ENCODE measurements around the gene BABAM2.

The BABAM2 gene

DNA sequence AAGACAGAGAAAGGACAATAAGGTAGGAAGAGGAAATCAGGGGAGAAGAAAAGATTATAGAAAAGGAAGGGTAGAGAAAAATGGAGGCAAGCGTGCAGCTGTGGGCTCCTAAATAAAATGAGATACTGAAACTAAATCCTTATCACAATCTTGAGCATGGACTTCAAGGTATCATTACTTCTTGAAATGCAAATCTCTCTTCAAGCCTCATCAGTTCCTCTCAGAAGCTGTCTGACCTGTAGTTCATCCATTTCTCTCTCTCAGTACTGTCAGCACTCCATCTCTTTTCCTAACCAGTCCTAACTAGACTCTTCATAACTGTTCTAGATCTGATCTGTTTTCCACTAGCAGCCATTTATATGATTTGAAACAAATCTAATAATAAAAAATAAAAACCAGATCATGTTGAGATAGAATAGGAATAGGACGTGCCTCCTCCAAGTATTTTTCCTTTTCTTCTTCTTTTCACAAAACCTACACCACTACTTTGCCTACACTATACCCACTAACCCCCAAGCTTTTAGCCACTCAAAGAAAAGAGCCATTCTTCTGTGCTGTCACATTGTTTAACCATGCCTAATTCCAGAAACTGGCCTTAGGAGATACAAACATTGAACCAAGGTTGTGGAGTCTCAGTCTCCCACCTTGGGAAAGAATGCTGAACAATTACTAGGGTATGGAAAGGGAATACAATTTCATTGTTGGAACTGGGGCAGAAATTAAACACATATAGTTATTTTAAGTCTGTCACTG is 21.1 kb downstream of the BABAM2 start:
- DNase-seq (ENCODE audit: low spot score): no peak

DNA sequence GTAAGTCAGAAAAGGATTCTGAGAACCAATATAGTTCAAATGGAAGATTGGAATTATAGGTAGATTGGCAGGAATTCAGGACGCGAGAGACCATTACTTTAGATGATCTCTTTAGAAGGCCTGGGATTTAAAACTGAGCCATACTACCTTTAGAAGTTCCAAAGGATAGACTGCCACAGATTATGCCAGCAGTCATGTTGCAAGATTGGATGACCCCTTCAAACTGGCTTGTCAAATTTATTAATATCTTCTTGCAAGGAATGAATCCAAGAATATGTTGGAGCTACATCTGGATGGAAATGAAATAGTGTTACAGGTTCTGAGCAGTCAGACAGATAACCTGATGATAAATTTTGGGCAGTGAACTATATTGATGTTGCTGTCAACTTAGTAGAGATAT is 22.0 kb downstream of the BABAM2 start:
- no peak for DNase-seq (ENCODE audit: low spot score)

DNA sequence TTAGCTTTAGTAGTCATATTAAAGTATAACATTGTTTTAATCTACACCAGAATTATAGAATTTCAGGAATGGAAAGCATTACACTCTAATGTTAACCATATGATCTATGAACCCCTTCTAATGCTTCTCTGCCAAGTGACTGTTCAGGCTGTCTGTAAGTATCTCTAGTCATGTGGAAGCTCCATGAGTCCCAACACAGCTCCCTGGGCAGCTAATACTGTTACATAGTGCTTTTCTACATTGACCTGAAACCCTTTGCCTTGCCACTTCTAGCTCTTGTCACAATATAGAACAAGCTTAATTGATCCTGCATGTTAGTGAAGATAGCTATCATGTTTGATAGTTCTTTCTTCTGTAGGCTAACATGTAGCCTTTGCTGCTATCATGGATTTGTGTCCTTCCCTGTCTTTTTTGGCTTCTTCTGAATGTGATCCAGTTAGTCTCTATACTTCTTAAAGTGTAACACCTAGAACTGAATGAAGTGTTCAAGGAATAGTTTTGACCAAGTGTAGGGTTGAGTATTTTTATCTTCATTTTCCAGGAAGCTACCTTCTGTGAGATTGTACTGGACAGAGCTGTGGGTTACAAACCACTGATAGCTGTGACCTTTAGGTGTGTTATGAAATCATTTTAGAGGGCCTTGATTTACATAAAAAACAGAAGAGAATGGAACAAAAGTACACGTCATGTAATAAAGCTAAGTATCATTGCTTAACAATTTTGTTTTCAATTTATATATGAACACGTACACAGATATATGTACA is 23.7 kb downstream of the BABAM2 start:
- no peak for DNase-seq (ENCODE audit: low spot score)

DNA sequence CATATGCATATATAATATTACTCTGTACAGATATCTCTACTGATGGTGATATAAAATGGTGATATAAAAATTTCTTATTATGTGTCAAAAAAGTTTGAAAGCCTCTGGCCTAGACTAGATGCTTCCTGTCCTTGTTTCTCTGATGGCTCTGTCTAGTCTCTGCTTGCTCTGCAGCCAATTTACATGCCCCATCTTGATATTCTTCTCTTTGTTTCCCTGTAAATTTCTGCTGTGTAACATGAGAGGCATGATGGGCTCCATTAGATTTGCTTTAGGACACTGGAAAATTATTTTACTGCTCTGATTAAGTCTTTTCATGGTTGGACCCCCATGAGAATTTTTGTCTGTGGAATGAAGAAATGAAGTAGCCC is 24.3 kb downstream of the BABAM2 start:
- DNase-seq (ENCODE audit: low spot score): no peak

DNA sequence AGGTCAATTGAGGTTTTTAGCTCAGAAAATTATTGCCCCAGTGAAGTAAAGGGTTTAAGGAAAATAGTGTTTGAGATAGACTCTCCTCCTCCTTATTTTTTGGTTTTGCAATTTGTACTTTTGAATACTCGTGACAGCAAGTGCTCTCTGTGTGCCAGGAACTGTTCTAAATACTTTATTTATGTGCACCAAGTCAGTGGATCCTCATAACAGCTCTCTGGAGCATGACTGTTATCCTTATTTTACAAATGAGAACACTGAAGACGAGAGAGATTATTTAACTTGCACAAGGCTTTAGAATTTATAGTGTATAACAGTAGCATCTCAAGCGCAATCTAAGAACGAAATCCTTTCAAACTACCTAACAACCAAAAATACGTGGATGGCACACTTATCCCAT is 24.7 kb downstream of the BABAM2 start:
- no peak for DNase-seq (ENCODE audit: low spot score)

DNA sequence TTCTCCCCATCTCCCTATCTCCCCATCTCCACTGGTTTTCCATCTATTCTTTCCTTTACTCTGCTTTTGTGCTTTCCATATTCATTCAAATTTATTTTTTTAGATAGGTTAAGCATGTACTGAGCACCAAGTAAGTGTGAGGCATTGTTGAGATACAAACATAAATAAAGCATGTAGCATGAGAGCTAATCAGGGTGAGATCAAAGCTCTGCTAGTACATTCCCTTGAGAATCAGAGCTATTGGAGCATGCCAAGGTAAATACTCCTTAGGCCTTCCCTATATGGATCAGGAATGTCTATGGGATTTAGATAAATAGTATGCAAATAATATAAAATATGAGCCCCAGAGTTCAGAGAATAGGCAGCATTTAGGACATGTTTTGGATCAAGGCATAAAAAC is 25.3 kb downstream of the BABAM2 start:
- no peak for DNase-seq (ENCODE audit: low spot score)

DNA sequence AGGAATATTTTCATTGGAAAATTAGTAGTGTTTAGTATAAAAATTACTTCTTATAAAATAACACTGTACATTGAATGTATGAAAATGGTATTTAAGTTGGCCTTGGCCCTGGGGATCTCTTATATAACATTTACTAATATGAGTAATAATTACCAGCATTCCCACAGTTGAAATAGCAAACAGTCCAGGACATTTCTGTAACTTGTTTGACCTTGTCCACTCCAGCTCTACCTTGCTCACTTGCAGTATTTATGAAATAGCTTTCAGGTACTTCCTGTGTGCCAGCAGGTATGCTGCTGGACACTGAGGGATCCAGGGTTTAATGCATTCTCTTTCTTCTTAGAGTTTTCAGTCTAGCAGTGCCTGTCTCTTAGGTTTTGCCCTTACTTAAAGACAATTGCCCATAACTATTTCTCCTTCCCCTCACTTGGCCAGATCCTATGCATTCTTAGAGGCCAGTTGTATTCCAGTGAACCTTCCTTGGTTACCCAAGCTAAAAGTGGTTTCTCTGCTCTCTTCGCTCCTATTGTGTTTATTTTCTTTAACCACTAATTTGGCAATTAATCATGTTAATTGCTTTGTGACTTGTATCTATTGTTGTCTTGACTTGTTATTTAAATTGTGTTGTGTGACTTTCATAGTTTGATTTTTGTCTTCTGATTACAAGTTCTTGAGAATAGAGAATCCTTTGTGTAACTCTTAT is 25.9 kb downstream of the BABAM2 start:
- DNase-seq (ENCODE audit: low spot score): no peak

DNA sequence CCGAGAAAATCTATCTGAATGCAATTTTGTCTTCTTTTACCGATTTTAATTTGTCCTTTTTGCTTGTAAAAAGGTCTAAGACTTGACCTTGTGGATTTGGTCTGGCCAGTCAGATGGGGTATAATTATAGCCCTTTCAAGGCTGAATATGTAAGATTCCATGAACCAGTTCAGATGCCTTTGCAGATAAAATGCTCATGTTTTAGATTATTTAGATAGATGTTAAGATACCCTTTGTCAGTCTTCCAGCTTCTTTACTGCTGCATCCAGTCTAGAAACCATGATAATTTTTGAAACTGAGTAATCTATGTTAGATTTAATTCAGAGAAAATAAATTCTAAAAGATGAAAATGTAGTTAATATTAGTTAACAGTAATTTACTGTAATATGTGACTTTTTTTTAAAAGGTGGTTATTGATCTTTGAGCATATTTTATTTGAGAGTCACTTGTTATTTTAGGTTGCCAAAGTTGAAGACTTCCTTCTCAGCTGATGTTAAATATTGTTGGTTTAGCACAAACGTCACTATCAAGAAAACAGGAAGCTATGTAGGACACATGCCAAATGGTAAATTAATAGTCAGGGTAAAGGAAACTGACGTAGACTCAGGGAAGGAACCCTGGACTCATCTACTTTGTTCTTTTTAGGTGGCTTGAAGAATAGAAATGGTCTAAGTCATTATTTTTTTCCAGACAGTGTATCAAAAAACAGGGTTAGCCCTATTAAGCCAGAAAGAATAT is 29.8 kb downstream of the BABAM2 start:
- DNase-seq (ENCODE audit: low spot score): peak; percentile 12

DNA sequence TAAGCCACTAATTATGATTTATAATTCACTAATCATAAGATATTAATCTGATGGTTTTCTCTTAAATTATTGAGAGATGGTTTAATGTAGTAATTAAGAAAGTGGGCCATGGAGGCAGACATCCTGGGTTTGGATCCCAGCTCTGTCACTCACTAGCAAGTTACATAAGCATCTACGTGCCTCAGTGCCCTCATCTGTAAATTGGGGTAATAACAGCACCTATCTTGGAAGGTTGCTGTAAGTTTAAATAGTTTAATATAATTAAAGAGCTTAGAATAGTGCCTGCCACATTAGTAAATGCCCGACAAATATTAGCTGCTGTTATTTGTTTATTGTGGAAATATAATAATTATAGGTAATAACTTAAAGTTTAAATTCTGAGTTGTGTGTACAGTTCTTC is 30.9 kb downstream of the BABAM2 start:
- no peak for DNase-seq (ENCODE audit: low spot score)

DNA sequence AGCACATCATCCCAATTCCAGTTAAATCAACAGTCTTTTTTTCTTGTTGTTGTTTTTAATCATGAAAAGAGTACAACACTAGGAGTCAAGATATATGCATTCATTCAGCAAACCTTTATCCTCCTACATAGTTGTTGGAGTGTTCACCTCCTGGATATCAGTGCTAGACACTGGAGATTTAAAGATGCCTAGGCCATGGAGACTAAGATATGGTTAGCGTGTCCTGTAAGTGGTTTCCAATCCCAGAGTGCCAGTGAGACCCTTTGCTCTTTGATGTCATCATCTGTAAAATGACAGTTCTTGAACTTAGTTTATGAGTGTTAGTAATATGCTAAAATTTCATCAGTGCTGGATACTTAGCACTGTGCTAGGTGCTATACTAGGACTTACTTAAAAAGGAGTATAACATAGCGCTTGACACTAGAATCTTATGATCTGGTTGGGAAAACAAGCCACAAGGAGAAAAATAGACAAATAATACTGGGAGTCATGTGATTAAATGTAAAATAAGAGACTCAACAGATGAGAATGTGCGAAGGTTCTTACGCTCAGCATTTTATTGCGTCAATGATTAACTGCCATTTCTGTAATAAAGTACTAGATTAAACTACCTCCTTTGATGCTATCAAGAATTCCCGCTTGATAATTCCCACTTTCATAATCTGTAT is 31.5 kb downstream of the BABAM2 start:
- DNase-seq (ENCODE audit: low spot score): no peak

DNA sequence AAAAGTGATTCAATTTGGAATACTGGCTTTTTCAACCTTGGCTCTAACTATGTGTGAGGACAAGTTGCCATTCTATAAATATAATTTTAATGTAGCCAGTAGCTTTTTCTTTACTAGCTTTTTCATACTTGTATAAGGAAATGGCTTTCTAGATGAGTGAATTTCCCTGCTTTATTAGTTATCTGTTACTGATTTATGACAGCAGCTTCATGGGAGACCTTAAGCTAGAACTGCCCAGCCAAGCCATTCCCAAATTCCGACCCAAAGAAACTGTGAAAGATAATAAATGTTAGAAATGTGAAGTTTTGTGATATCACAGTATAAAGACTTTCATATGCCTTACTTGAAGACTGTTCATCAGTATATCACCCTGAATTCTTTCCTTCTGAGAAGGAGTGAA is 32.3 kb downstream of the BABAM2 start:
- no peak for DNase-seq (ENCODE audit: low spot score)

DNA sequence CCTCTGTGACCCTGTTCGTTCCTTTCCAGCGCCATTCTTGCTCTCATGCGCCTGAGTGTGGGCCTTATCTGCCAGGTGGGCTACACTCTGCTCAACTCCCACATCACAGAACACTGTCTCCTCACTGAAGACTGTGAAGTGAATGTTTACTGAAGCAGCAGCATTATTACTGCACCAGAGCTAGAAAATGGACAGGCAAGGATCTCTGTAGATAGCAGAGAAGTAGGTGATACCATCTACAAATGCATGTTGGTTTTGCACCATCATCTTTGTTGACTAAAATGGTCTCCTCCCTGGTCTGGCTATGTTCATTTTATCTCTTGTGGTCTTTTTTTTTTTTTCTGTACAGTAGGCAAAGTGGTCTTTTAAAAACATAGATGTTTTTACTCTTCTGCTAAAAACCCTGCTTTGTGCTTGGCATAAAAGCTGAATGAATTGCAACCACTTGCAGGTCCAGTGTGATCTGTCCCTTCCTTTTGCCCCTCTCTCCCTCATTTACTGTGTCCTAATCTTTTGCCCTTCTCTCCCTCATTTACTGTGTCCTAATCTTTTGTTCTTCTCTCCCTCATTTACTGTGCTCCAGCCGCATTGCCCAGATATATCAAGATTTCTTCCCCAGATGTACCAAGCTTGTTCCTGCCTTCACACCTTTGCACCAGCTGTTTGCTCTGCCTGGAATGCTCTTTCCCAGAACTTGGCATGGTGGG is 35.4 kb downstream of the BABAM2 start:
- DNase-seq (ENCODE audit: low spot score): no peak

DNA sequence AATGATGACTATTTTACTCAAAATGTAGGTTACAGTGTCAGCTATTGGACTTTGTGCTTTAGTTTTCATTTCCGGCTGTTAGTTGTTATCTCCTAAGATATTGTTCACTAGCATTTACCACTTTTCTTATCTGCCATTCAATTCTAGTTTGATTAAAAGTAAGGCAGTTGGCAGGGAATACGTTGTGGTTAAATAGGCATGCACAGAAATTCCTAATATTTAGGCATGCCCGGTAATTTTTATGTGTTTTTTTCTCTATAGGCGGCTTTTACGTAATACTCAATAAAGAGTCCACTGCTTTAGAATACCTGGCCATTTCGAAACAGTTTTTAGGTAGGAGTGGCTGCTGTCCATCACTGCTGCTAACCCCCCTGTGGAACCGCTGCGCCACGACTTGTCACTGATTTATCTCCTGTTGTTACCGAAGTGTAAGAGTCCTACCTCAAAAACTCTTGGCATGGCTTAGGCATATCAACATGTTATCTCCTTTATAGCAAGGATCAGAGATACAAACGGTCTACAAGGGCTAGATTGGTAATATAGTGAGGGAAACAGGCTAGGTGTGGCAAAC is 39.5 kb downstream of the BABAM2 start:
- no peak for DNase-seq (ENCODE audit: low spot score)

DNA sequence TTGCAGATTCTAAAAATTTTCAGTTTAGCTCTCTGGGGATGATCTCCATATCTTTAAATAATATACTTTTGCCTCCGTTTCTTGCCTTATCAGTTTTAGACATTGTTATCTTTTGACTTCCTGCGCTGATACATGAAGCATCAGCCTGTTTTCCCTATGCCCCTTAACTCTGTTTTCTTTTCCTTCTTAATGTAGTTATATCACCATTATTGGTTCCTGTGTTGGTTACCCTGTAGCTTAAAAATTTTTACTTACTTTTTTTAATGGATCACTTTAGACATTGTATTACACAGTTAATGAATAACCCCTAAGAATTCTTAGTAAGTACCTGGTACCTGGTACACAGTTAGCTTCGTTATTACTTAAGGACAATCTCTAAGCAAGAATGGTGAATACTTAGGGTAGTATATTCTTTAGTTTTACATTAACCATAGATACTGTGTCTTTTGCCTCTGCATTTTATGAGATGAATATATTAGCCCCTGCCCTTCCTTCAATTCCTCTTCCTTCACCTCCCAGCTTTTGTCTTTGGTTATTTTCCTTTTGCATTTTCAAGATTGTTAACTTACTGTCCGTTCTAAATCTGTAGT is 40.9 kb downstream of the BABAM2 start:
- DNase-seq (ENCODE audit: low spot score): no peak

DNA sequence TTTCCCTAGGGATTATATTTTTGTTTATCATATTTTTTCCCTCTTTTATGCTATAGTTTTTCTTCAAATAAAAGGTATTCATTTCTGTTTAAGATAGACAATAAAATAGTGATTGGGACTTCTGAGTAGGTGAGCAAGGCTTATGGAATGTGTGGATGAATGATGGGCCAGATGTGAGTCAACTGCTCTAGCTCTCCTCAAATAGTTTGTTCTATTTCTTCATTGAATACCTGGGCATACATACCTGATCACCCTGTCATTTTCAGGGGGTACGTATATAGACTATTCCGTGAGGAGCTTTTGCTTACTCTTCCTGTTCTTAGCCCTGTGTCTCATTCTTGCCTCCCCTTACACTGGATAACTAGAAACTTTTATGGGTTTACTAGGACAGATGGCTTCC is 41.9 kb downstream of the BABAM2 start:
- peak; percentile 18 for DNase-seq (ENCODE audit: low spot score)

DNA sequence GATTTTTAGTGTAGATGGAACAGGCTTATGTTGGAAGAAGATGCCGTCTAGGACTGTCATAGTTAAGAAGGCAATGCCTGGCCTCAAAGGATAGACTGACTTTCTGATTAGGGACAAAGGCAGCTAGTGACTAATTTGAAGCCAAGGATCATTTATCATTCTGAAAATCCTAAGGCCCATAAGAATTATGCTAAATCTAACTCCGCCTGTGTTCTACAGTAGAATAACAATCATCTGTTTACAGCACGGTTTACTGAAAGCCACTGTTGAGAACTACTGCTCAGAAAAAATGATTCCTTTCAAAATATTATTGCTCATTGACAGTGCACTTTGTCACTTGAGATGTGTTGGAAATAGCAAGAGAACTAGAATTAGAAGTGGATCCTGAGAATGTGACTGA is 44.5 kb downstream of the BABAM2 start:
- DNase-seq (ENCODE audit: low spot score): no peak

DNA sequence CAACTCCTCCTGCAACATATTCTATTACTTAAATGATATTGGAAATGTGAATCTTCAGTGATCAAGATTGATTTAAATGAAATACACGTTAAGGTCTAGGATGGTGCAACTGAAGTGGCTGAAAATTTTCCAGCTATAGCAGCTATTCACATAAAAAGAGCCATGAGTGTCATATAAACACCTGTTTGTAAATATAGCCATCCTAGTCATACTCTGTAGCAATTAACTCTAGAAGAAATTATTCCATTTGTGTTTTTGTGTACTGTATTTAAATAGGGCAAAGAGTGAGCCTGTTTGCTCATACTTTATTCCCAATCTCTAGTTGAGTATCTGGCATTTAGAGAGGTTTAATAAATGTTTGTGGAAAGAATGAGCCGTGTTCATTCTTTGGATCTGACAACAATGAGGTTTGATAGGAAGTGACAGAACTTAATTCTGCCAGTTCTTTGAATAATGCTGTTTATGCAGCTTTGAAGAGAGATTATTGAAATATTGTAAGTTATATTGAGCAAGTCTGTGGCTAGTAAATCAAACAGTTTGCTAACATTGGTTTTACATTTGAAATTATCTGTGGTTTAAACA is 49.7 kb downstream of the BABAM2 start:
- DNase-seq (ENCODE audit: low spot score): no peak

DNA sequence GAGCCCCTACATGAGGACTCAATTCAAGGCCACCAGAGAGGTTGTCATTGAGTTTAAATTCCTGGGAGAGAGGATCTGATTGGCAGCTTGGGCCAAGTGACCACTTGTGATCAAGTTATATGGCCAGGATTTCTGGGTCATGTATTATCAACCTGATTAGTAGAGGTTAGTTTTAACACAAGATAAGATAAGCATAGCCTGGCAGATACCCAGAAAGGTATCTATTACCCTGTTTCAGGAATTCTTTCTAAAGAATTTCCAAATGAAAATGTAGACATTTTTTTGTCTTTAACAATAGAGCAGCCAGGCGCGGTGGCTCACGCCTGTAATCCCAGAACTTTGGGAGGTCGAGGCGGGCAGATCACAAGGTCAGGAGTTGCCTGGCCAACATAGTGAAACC is 50.5 kb downstream of the BABAM2 start:
- DNase-seq (ENCODE audit: low spot score): no peak

DNA sequence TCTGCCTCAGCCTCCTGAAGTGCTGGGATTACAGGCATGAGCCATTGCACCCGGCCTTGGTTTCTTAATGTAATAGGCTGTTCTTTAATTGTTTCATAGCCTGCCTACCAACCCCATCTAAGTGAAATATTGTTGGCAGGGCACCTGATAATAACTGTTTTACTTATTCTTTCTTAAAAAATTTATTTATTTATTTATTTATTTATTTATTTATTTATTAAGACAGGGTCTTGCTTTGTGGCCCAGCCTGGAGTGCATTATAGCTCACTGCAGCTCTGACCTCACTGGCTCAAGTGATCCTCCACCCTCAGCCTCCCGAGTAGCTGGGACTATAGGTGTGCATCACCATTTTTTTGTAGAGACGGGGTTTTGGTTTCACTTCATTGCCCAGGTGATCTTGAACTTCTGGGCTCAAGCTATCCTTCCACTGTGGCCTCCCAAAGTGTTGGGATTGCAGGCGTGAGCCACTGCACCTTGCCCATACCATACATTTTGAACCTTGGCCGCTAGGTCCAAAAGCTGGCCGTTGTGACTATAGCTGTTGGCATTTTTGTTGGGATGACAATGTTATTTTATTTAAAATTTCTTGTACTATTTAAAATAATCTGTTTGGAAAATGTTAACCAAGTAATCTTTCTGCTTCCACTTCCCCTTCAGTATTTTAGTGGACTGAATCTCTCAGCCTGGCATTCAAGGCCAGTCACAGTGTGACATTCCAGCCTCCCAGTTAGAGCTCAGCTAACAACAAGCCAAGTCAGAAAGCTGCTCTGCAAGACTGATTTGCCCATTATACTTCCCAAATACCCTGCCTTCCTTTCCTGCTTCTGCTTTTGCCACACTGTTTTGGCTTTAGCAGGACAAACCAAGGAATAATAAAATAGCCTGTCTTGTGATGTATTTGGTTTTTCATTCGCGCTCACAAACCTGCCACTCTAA is 52.4 kb downstream of the BABAM2 start:
- no peak for DNase-seq (ENCODE audit: low spot score)
